Neural cell (in vitro differentiated cells): ENCODE results near the gene OR2F2. TPM values are rescaled to one million over a fixed set of nuclear protein-coding genes. Genes with fewer than 3 reads are reported as not detected.

ENCODE experiments used
- H2AFZ ChIP-seq: fragments of 200-600, 300-800 bp; sonication (generic), shearing (Covaris generic); 2 replicates; pipeline ENCODE4 v1.6.0; 2014; ENCODE audit warnings: low read depth, mild to moderate bottlenecking, antibody characterized with exemption, low read length, moderate library complexity
- H3F3A ChIP-seq: fragments of 200-600 bp; shearing (Covaris generic); 2 replicates; pipeline ENCODE4 v1.6.1; 2016; ENCODE audit warnings: mild to moderate bottlenecking, moderate library complexity, mixed read lengths, antibody characterized with exemption, low read length; ENCODE audit not compliant: insufficient read depth, poor library complexity, severe bottlenecking
- H3K27ac ChIP-seq: fragments of 200-600, 300-800 bp; sonication (generic), shearing (Covaris generic); 2 replicates; pipeline ENCODE4 v1.5.1; 2014; ENCODE audit warnings: mild to moderate bottlenecking, low read length, moderate library complexity
- H3K27me3 ChIP-seq: fragments of 300-800, 200-600 bp; sonication (generic), shearing (Covaris generic); 2 replicates; pipeline ENCODE4 v1.6.0; 2014; ENCODE audit warnings: mild to moderate bottlenecking, low read depth, low read length, moderate library complexity; ENCODE audit not compliant: insufficient read depth
- H3K36me3 ChIP-seq: fragments of 300-800, 200-600 bp; sonication (generic), shearing (Covaris generic); 2 replicates; pipeline ENCODE4 v1.5.1; 2014; ENCODE audit warnings: mild to moderate bottlenecking, antibody characterized with exemption, low read length, moderate library complexity; ENCODE audit not compliant: insufficient read depth
- H3K4me2 ChIP-seq: fragments of 300-800, 200-600 bp; sonication (generic), shearing (Covaris generic); 2 replicates; pipeline ENCODE4 v1.6.0; 2014; ENCODE audit warnings: mild to moderate bottlenecking, low read length
- H3K4me3 ChIP-seq: fragments of 300-800, 200-600 bp; sonication (generic), shearing (Covaris generic); 2 replicates; pipeline ENCODE4 v1.5.1; 2014; ENCODE audit warnings: mild to moderate bottlenecking, low read length, moderate library complexity
- H3K79me2 ChIP-seq: fragments of 200-600 bp; shearing (Covaris generic); replicated peaks from 2 replicates; pipeline ENCODE4 v1.6.0; 2014; ENCODE audit warnings: mild to moderate bottlenecking, low read length, moderate library complexity; ENCODE audit not compliant: insufficient read depth
- H3K9ac ChIP-seq: fragments of 300-800, 200-600 bp; sonication (generic), shearing (Covaris generic); 2 replicates; pipeline ENCODE4 v1.6.1; 2016; ENCODE audit warnings: mild to moderate bottlenecking, low read length, mixed read lengths
- H3K9me2 ChIP-seq: fragments of 200-600 bp; shearing (Covaris generic); 2 replicates; pipeline ENCODE4 v1.6.1; 2016; ENCODE audit warnings: mild to moderate bottlenecking, low read length, mixed read lengths; ENCODE audit not compliant: insufficient read depth
- H3K9me3 ChIP-seq: fragments of 200-600, 300-800 bp; sonication (generic), shearing (Covaris generic); 2 replicates; pipeline ENCODE4 v1.6.1; 2016; ENCODE audit warnings: mild to moderate bottlenecking, mixed run types, low read length, moderate library complexity, mixed read lengths
- H4K20me1 ChIP-seq: fragments of 200-600 bp; shearing (Covaris generic); 2 replicates; pipeline ENCODE4 v1.6.1; 2016; ENCODE audit warnings: mild to moderate bottlenecking, mixed run types; ENCODE audit not compliant: insufficient read depth
- EP300 ChIP-seq: fragments of 450-650 bp; conservative IDR thresholded peaks from 2 replicates; pipeline ENCODE4 v1.6.1; 2014; ENCODE audit warnings: antibody characterized with exemption, mild to moderate bottlenecking, moderate library complexity; ENCODE audit not compliant: poor library complexity, severe bottlenecking
- EZH2 ChIP-seq: fragments of 200-600, 300-800 bp; shearing (Covaris generic), sonication (generic); IDR thresholded peaks from 2 replicates; pipeline ENCODE4 v1.6.1; 2014; ENCODE audit warnings: antibody characterized with exemption, low read length, borderline replicate concordance, mild to moderate bottlenecking; ENCODE audit not compliant: insufficient read depth, poor library complexity, severe bottlenecking
- MXI1 ChIP-seq: fragments of 450-650 bp; conservative IDR thresholded peaks from 2 replicates; pipeline ENCODE4 v1.6.1; 2014; ENCODE audit warnings: antibody characterized with exemption, mild to moderate bottlenecking; ENCODE audit not compliant: poor library complexity, severe bottlenecking
- POLR2AphosphoS5 ChIP-seq: IDR thresholded peaks from 2 replicates; pipeline ENCODE4 v1.6.1; 2012
- RAD21 ChIP-seq: fragments of 450-650 bp; conservative IDR thresholded peaks from 2 replicates; pipeline ENCODE4 v1.6.1; 2014; ENCODE audit warnings: antibody characterized with exemption, mild to moderate bottlenecking, moderate library complexity
- SMC3 ChIP-seq: fragments of 450-650 bp; conservative IDR thresholded peaks from 2 replicates; pipeline ENCODE4 v1.6.1; 2014; ENCODE audit warnings: antibody characterized with exemption, mild to moderate bottlenecking, moderate library complexity; ENCODE audit not compliant: poor library complexity
- TAF1 ChIP-seq: IDR thresholded peaks from 2 replicates; pipeline ENCODE4 v1.6.1; 2012; ENCODE audit warnings: low read depth
- polyA plus RNA-seq: library from polyadenylated mRNA; depleted of rRNA; stranded (reverse); fragments of >200 nt; gene quantifications from 2 replicates; pipeline ENCODE4 v1.2.3, GENCODE V29; 2014
- TF ChIP-seq, protein P1 (sequence below): IDR thresholded peaks from 2 replicates; pipeline ENCODE4 v1.6.1; 2012; ENCODE audit warnings: borderline replicate concordance
- TF ChIP-seq, protein P2 (sequence below): fragments of 450-650 bp; IDR thresholded peaks from 2 replicates; pipeline ENCODE4 v1.5.1; 2014; ENCODE audit warnings: antibody characterized with exemption, mild to moderate bottlenecking, moderate library complexity; ENCODE audit not compliant: poor library complexity, severe bottlenecking

Gene OR2F2
- polyA plus RNA-seq, 1 donor from 2014 or later = not detected

DNA sequence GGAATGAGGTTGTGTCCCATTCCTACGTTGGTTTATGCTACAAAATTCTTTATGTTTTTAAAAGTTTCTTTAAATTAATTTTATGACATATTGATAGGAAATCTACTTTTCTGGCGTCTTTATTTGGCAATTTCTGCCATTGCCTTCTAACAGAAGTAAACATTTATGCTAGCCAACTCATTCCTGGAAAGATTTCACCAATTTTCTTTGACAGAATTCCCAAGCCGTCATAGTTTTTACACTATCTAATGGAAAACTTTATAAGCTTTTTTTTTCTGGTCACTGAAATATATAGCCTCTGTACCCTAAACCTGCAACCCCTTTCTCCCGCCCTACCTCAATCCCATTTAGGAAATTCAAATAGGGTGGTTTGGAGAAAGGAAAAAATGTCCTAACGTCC is 26.9 kb upstream of the OR2F2 start:
- H3K9me2 ChIP-seq = no peaks in the 10 kb centered on the region
- H3K9me3 ChIP-seq = no peaks in the 10 kb centered on the region
- H3K36me3 ChIP-seq = no peaks in the 10 kb centered on the region
- no peak overlapping the region for H3K4me3 ChIP-seq
- H2AFZ ChIP-seq = no peak overlapping the region
- no peak overlapping the region for H3K9ac ChIP-seq
- no peaks in the 10 kb centered on the region for H3F3A ChIP-seq
- no peak overlapping the region for H3K27ac ChIP-seq
- H3K4me2 ChIP-seq = no peak overlapping the region
- peaks cover 15% of the 10 kb centered on the region for H3K27me3 ChIP-seq
- TF ChIP-seq EZH2 = no peak
- TF ChIP-seq, protein P1, sequence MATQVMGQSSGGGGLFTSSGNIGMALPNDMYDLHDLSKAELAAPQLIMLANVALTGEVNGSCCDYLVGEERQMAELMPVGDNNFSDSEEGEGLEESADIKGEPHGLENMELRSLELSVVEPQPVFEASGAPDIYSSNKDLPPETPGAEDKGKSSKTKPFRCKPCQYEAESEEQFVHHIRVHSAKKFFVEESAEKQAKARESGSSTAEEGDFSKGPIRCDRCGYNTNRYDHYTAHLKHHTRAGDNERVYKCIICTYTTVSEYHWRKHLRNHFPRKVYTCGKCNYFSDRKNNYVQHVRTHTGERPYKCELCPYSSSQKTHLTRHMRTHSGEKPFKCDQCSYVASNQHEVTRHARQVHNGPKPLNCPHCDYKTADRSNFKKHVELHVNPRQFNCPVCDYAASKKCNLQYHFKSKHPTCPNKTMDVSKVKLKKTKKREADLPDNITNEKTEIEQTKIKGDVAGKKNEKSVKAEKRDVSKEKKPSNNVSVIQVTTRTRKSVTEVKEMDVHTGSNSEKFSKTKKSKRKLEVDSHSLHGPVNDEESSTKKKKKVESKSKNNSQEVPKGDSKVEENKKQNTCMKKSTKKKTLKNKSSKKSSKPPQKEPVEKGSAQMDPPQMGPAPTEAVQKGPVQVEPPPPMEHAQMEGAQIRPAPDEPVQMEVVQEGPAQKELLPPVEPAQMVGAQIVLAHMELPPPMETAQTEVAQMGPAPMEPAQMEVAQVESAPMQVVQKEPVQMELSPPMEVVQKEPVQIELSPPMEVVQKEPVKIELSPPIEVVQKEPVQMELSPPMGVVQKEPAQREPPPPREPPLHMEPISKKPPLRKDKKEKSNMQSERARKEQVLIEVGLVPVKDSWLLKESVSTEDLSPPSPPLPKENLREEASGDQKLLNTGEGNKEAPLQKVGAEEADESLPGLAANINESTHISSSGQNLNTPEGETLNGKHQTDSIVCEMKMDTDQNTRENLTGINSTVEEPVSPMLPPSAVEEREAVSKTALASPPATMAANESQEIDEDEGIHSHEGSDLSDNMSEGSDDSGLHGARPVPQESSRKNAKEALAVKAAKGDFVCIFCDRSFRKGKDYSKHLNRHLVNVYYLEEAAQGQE = no peak
- TF ChIP-seq MXI1 = no peak
- TF ChIP-seq POLR2AphosphoS5 = no peak
- no peak for TF ChIP-seq TAF1
- TF ChIP-seq EP300 = no peak
- no peak for TF ChIP-seq RAD21
- TF ChIP-seq, protein P2, sequence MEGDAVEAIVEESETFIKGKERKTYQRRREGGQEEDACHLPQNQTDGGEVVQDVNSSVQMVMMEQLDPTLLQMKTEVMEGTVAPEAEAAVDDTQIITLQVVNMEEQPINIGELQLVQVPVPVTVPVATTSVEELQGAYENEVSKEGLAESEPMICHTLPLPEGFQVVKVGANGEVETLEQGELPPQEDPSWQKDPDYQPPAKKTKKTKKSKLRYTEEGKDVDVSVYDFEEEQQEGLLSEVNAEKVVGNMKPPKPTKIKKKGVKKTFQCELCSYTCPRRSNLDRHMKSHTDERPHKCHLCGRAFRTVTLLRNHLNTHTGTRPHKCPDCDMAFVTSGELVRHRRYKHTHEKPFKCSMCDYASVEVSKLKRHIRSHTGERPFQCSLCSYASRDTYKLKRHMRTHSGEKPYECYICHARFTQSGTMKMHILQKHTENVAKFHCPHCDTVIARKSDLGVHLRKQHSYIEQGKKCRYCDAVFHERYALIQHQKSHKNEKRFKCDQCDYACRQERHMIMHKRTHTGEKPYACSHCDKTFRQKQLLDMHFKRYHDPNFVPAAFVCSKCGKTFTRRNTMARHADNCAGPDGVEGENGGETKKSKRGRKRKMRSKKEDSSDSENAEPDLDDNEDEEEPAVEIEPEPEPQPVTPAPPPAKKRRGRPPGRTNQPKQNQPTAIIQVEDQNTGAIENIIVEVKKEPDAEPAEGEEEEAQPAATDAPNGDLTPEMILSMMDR = no peak
- TF ChIP-seq SMC3 = no peak
- no peaks in the 10 kb centered on the region for H4K20me1 ChIP-seq
- H3K79me2 ChIP-seq = no peaks in the 10 kb centered on the region

- peaks cover 15% of the 10 kb centered on the region for H3K27me3 ChIP-seq
- H3K4me3 ChIP-seq = no peak overlapping the region
- no peaks in the 10 kb centered on the region for H4K20me1 ChIP-seq
- TF ChIP-seq, protein P1 = no peak
- TF ChIP-seq, protein P2 = no peak
- TF ChIP-seq EZH2 (no peak), TAF1 (no peak), MXI1 (no peak), SMC3 (no peak), EP300 (no peak), RAD21 (no peak), POLR2AphosphoS5 (no peak)
- no peaks in the 10 kb centered on the region for H3K36me3 ChIP-seq
- no peaks in the 10 kb centered on the region for H3K9me2 ChIP-seq
- H2AFZ ChIP-seq = no peak overlapping the region
- no peaks in the 10 kb centered on the region for H3K9me3 ChIP-seq
- no peak overlapping the region for H3K27ac ChIP-seq
- no peak overlapping the region for H3K9ac ChIP-seq
- H3F3A ChIP-seq = no peaks in the 10 kb centered on the region
- no peaks in the 10 kb centered on the region for H3K79me2 ChIP-seq
- H3K4me2 ChIP-seq = no peak overlapping the region
Measured at GRCh38 chr7:143909863-143910262, 25.2 kb upstream of the OR2F2 start.
